MM.1S (cell line): ENCODE data around the gene SPIB.

ENCODE experiments used
- EZH2 ChIP-seq: fragments of 300-600 bp; sonication (generic); optimal IDR thresholded peaks from 2 replicates; pipeline ENCODE3; 2017; ENCODE audit warnings: low read depth, mild to moderate bottlenecking, antibody characterized with exemption, low read length, mixed read lengths
- EZH2phosphoT487 ChIP-seq: fragments of 300-600 bp; sonication (generic); IDR thresholded peaks from 2 replicates; pipeline ENCODE4 v1.6.1; 2018; ENCODE audit warnings: antibody characterized with exemption, low read length
- TF ChIP-seq, protein P1 (sequence below): fragments of 300-600 bp; sonication (generic); IDR thresholded peaks from 2 replicates; pipeline ENCODE4 v1.5.1; 2016; ENCODE audit warnings: antibody characterized with exemption, low read length, mixed read lengths

DNA sequence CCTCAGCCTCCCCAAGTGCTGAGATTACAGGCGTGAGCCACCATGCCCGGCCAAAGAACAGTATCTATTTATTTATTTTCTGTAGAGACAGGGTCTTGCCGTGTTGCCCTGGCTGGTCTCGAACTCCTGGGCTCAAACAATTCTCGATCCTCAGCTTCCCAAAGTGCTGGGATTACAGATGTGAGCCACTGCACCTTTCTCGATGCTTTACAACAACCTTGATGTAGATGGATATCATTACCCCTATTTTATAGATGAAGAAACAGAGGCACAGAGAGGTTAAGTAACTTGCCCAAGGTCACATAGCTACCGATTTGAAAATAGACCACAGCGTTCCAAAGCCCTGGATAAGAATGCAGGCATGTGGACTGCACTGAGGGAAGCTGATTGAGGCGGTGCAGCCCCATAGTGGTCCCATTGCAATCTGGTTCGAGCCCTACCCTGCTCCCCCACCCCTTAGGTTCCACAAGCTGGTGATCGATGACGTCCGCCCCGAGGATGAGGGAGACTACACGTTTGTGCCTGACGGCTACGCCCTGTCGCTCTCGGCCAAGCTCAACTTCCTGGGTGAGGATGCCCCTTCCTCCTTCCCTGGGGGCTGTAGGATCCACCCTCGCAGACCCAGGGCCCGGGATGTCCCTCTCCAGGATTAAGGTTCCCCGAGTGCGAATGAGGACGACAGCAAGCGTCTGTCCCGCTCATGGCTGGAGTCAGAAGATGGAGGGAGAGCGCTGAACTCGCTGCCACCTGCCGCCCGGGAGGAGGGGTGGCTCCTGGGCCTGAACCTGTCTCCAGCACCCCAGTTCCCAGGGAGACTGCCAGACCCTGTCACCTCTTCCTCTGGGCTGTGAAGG, 31.9 kb downstream of the SPIB start:
- TF ChIP-seq, protein P1, sequence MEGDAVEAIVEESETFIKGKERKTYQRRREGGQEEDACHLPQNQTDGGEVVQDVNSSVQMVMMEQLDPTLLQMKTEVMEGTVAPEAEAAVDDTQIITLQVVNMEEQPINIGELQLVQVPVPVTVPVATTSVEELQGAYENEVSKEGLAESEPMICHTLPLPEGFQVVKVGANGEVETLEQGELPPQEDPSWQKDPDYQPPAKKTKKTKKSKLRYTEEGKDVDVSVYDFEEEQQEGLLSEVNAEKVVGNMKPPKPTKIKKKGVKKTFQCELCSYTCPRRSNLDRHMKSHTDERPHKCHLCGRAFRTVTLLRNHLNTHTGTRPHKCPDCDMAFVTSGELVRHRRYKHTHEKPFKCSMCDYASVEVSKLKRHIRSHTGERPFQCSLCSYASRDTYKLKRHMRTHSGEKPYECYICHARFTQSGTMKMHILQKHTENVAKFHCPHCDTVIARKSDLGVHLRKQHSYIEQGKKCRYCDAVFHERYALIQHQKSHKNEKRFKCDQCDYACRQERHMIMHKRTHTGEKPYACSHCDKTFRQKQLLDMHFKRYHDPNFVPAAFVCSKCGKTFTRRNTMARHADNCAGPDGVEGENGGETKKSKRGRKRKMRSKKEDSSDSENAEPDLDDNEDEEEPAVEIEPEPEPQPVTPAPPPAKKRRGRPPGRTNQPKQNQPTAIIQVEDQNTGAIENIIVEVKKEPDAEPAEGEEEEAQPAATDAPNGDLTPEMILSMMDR, result no peak
- TF ChIP-seq EZH2, result no peak
- no peak for TF ChIP-seq EZH2phosphoT487
